Measurements from ENCODE around the gene CDC42SE1.

The CDC42SE1 gene

GRCh38 chr1:151002051-151002450, 57.4 kb downstream of the CDC42SE1 start:
- Histone ChIP-seq H3K4me3 (ENCODE audit: low read length, poor library complexity, severe bottlenecking) (no peak overlapping the region), H3K36me3 (ENCODE audit: insufficient read depth, low read length) (no peaks in the 10 kb centered on the region), H3K4me2 (ENCODE audit: low read depth, low read length, poor library complexity, severe bottlenecking) (peak overlapping the region; percentile 68), H3K9ac (ENCODE audit: low read depth, low read length, poor library complexity, severe bottlenecking) (no peak overlapping the region), H2AFZ (ENCODE audit: low read length) (no peak overlapping the region), H4K20me1 (ENCODE audit: insufficient read depth, low read length, poor library complexity, severe bottlenecking) (no peaks in the 10 kb centered on the region), H3K9me2 (replicated peaks; ENCODE audit: low read depth, low read length) (no peaks in the 10 kb centered on the region), H3K4me1 (ENCODE audit: insufficient read depth, low read length, poor library complexity, severe bottlenecking) (peaks cover 38% of the 10 kb centered on the region), H3F3A (ENCODE audit: low read depth) (no peaks in the 10 kb centered on the region), H3K79me2 (ENCODE audit: insufficient read depth, low read length) (peaks cover 8% of the 10 kb centered on the region), H3K9me3 (ENCODE audit: insufficient read depth, low read depth, low read length) (no peaks in the 10 kb centered on the region), H3K27me3 (ENCODE audit: insufficient read depth, low read length, poor library complexity, severe bottlenecking) (no peaks in the 10 kb centered on the region)
- no peak for TF ChIP-seq EZH2phosphoT487 (IDR thresholded peaks at IDR 0.05; ENCODE audit: borderline replicate concordance)
- TF ChIP-seq CTCF (conservative IDR thresholded peaks at IDR 0.05; ENCODE audit: low read length): no peak

GRCh38 chr1:151001602-151002001, 57.8 kb downstream of the CDC42SE1 start:
- Histone ChIP-seq H3K36me3 (ENCODE audit: insufficient read depth, low read length) (no peaks in the 10 kb centered on the region), H3K4me1 (ENCODE audit: insufficient read depth, low read length, poor library complexity, severe bottlenecking) (peaks cover 34% of the 10 kb centered on the region), H3K9me2 (replicated peaks; ENCODE audit: low read depth, low read length) (no peaks in the 10 kb centered on the region), H4K20me1 (ENCODE audit: insufficient read depth, low read length, poor library complexity, severe bottlenecking) (no peaks in the 10 kb centered on the region), H3K27me3 (ENCODE audit: insufficient read depth, low read length, poor library complexity, severe bottlenecking) (no peaks in the 10 kb centered on the region), H3K79me2 (ENCODE audit: insufficient read depth, low read length) (peaks cover 8% of the 10 kb centered on the region), H3K9ac (ENCODE audit: low read depth, low read length, poor library complexity, severe bottlenecking) (no peak overlapping the region), H3K4me2 (ENCODE audit: low read depth, low read length, poor library complexity, severe bottlenecking) (peak overlapping the region; percentile 68), H3K4me3 (ENCODE audit: low read length, poor library complexity, severe bottlenecking) (no peak overlapping the region), H3F3A (ENCODE audit: low read depth) (no peaks in the 10 kb centered on the region), H2AFZ (ENCODE audit: low read length) (no peak overlapping the region), H3K9me3 (ENCODE audit: insufficient read depth, low read depth, low read length) (no peaks in the 10 kb centered on the region)
- TF ChIP-seq EZH2phosphoT487 (IDR thresholded peaks at IDR 0.05; ENCODE audit: borderline replicate concordance) (no peak), CTCF (conservative IDR thresholded peaks at IDR 0.05; ENCODE audit: low read length) (no peak)
